ENCODE measurements around the gene RAB29. TPM values are rescaled to one million over a fixed set of nuclear protein-coding genes. Genes with fewer than 3 reads are reported as not detected.

Gene RAB29
- polyA plus RNA-seq, 1 donor from 2014 or later = 0.40 TPM

- Histone ChIP-seq H3K27me3 (ENCODE audit: insufficient read depth, low read depth, low read length) (no peaks in the 10 kb centered on the region), H3K9me2 (ENCODE audit: insufficient read depth, low read length) (no peaks in the 10 kb centered on the region), H3F3A (ENCODE audit: insufficient read depth, low read length, poor library complexity, severe bottlenecking) (no peaks in the 10 kb centered on the region), H3K9me3 (ENCODE audit: low read length) (no peaks in the 10 kb centered on the region), H3K27ac (ENCODE audit: low read length) (no peak overlapping the region), H3K36me3 (ENCODE audit: insufficient read depth, low read length) (no peaks in the 10 kb centered on the region), H3K4me2 (ENCODE audit: low read length) (no peak overlapping the region), H2AFZ (ENCODE audit: low read depth, low read length) (no peak overlapping the region), H3K79me2 (replicated peaks; ENCODE audit: insufficient read depth, low read length) (no peaks in the 10 kb centered on the region), H3K9ac (ENCODE audit: low read length) (no peak overlapping the region), H4K20me1 (ENCODE audit: insufficient read depth) (no peaks in the 10 kb centered on the region), H3K4me3 (ENCODE audit: low read length) (no peak overlapping the region)
- TF ChIP-seq MXI1 (conservative IDR thresholded peaks at IDR 0.05; ENCODE audit: poor library complexity, severe bottlenecking) = no peak
- TF ChIP-seq, protein P1, sequence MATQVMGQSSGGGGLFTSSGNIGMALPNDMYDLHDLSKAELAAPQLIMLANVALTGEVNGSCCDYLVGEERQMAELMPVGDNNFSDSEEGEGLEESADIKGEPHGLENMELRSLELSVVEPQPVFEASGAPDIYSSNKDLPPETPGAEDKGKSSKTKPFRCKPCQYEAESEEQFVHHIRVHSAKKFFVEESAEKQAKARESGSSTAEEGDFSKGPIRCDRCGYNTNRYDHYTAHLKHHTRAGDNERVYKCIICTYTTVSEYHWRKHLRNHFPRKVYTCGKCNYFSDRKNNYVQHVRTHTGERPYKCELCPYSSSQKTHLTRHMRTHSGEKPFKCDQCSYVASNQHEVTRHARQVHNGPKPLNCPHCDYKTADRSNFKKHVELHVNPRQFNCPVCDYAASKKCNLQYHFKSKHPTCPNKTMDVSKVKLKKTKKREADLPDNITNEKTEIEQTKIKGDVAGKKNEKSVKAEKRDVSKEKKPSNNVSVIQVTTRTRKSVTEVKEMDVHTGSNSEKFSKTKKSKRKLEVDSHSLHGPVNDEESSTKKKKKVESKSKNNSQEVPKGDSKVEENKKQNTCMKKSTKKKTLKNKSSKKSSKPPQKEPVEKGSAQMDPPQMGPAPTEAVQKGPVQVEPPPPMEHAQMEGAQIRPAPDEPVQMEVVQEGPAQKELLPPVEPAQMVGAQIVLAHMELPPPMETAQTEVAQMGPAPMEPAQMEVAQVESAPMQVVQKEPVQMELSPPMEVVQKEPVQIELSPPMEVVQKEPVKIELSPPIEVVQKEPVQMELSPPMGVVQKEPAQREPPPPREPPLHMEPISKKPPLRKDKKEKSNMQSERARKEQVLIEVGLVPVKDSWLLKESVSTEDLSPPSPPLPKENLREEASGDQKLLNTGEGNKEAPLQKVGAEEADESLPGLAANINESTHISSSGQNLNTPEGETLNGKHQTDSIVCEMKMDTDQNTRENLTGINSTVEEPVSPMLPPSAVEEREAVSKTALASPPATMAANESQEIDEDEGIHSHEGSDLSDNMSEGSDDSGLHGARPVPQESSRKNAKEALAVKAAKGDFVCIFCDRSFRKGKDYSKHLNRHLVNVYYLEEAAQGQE (IDR thresholded peaks at IDR 0.05; ENCODE audit: borderline replicate concordance) = no peak
- no peak for TF ChIP-seq EZH2 (IDR thresholded peaks at IDR 0.05; ENCODE audit: borderline replicate concordance, insufficient read depth, low read length, poor library complexity, severe bottlenecking)
- TF ChIP-seq EP300 (conservative IDR thresholded peaks at IDR 0.05; ENCODE audit: poor library complexity, severe bottlenecking) = no peak
- TF ChIP-seq TAF1 (IDR thresholded peaks at IDR 0.05; ENCODE audit: low read depth) = no peak
- TF ChIP-seq RAD21 (conservative IDR thresholded peaks at IDR 0.05) = no peak
- TF ChIP-seq, protein P2, sequence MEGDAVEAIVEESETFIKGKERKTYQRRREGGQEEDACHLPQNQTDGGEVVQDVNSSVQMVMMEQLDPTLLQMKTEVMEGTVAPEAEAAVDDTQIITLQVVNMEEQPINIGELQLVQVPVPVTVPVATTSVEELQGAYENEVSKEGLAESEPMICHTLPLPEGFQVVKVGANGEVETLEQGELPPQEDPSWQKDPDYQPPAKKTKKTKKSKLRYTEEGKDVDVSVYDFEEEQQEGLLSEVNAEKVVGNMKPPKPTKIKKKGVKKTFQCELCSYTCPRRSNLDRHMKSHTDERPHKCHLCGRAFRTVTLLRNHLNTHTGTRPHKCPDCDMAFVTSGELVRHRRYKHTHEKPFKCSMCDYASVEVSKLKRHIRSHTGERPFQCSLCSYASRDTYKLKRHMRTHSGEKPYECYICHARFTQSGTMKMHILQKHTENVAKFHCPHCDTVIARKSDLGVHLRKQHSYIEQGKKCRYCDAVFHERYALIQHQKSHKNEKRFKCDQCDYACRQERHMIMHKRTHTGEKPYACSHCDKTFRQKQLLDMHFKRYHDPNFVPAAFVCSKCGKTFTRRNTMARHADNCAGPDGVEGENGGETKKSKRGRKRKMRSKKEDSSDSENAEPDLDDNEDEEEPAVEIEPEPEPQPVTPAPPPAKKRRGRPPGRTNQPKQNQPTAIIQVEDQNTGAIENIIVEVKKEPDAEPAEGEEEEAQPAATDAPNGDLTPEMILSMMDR (IDR thresholded peaks at IDR 0.05; ENCODE audit: poor library complexity, severe bottlenecking) = no peak
- no peak for TF ChIP-seq SMC3 (conservative IDR thresholded peaks at IDR 0.05; ENCODE audit: poor library complexity)
- TF ChIP-seq POLR2AphosphoS5 (IDR thresholded peaks at IDR 0.05) = no peak
Observed at GRCh38 chr1:205767248-205767647, 8.0 kb downstream of the RAB29 start.

DNA sequence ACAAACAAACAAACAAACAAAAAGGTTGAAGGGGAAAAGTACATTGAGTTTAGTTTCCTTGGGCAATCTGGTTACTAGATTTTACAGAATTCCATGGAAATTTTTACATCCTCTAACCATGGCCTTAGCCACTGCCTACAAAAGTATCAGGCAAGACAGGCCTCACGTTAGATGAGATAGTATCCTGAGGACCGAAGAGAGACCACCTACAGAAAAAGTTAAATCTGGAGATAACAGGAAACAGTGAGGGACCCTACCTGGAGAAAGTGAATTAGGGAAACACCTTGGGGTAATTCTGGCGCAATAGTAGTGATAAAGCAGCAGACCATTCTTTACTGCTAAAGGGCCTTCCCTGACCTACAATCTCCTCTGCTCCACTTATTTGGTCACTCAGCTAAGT, 8.7 kb downstream of the RAB29 start:
- Histone ChIP-seq H3K79me2 (replicated peaks; ENCODE audit: insufficient read depth, low read length) (no peaks in the 10 kb centered on the region), H2AFZ (ENCODE audit: low read depth, low read length) (no peak overlapping the region), H3K4me2 (ENCODE audit: low read length) (no peak overlapping the region), H3K36me3 (ENCODE audit: insufficient read depth, low read length) (no peaks in the 10 kb centered on the region), H3K4me3 (ENCODE audit: low read length) (no peak overlapping the region), H4K20me1 (ENCODE audit: insufficient read depth) (no peaks in the 10 kb centered on the region), H3K9me3 (ENCODE audit: low read length) (no peaks in the 10 kb centered on the region), H3K27ac (ENCODE audit: low read length) (no peak overlapping the region), H3K9ac (ENCODE audit: low read length) (no peak overlapping the region), H3K27me3 (ENCODE audit: insufficient read depth, low read depth, low read length) (no peaks in the 10 kb centered on the region), H3K9me2 (ENCODE audit: insufficient read depth, low read length) (no peaks in the 10 kb centered on the region), H3F3A (ENCODE audit: insufficient read depth, low read length, poor library complexity, severe bottlenecking) (no peaks in the 10 kb centered on the region)
- TF ChIP-seq, protein P2 (IDR thresholded peaks at IDR 0.05; ENCODE audit: poor library complexity, severe bottlenecking) = no peak
- no peak for TF ChIP-seq TAF1 (IDR thresholded peaks at IDR 0.05; ENCODE audit: low read depth)
- no peak for TF ChIP-seq RAD21 (conservative IDR thresholded peaks at IDR 0.05)
- TF ChIP-seq SMC3 (conservative IDR thresholded peaks at IDR 0.05; ENCODE audit: poor library complexity) = no peak
- TF ChIP-seq EZH2 (IDR thresholded peaks at IDR 0.05; ENCODE audit: borderline replicate concordance, insufficient read depth, low read length, poor library complexity, severe bottlenecking) = no peak
- no peak for TF ChIP-seq EP300 (conservative IDR thresholded peaks at IDR 0.05; ENCODE audit: poor library complexity, severe bottlenecking)
- no peak for TF ChIP-seq MXI1 (conservative IDR thresholded peaks at IDR 0.05; ENCODE audit: poor library complexity, severe bottlenecking)
- TF ChIP-seq POLR2AphosphoS5 (IDR thresholded peaks at IDR 0.05) = no peak
- TF ChIP-seq, protein P1 (IDR thresholded peaks at IDR 0.05; ENCODE audit: borderline replicate concordance) = no peak

Data from neural cell (in vitro differentiated cells).